Fibroblast of mammary gland (primary cell): ENCODE results near the gene HOXC6.

Experiments used
- DNase-seq: peaks from one replicate; pipeline ENCODE4 v3.0.0-alpha.2; 2010; ENCODE audit warnings: low read depth
- H3K4me3 ChIP-seq: 2 replicates; pipeline ENCODE4 v1.5.1; 2011; ENCODE audit warnings: low read depth, mild to moderate bottlenecking, low read length, moderate library complexity; ENCODE audit not compliant: control insufficient read depth
- CTCF ChIP-seq: conservative IDR thresholded peaks from 2 replicates; pipeline ENCODE4 v1.5.1; 2011; ENCODE audit warnings: low read depth, low read length, inconsistent platforms; ENCODE audit not compliant: control insufficient read depth, insufficient read depth

The HOXC6 gene

GRCh38 chr12:53986686-53987483 lies 41.4 kb upstream of the HOXC6 start:
- peak overlapping the region; percentile 69 for H3K4me3 ChIP-seq
- no peak for TF ChIP-seq CTCF
- no peak for DNase-seq

GRCh38 chr12:53987787-53988230 lies 40.4 kb upstream of the HOXC6 start:
- H3K4me3 ChIP-seq, result no peak overlapping the region
- no peak for DNase-seq
- no peak for TF ChIP-seq CTCF

GRCh38 chr12:53988541-53989226 lies 39.6 kb upstream of the HOXC6 start:
- H3K4me3 ChIP-seq, result no peak overlapping the region
- no peak for TF ChIP-seq CTCF
- DNase-seq, result no peak

- H3K4me3 ChIP-seq, result peak overlapping the region; percentile 40
- TF ChIP-seq CTCF, result peak; percentile 58
- DNase-seq, result peak; percentile 71
Observed at GRCh38 chr12:53989227-53990113, 38.8 kb upstream of the HOXC6 start.

- DNase-seq, result peak; percentile 63
- peak overlapping the region; percentile 27 for H3K4me3 ChIP-seq
- TF ChIP-seq CTCF, result no peak
Observed at GRCh38 chr12:53990311-53991076, 37.7 kb upstream of the HOXC6 start.

- peak; percentile 88 for DNase-seq
- H3K4me3 ChIP-seq, result peak overlapping the region; percentile 27
- no peak for TF ChIP-seq CTCF
Observed at GRCh38 chr12:53991077-53991460, 37.2 kb upstream of the HOXC6 start.
